CD4-positive, alpha-beta T cell treated with Interferon gamma for 1 hour (primary cell): ENCODE results near the gene TP53BP1.
"Not testable (repeated sequence)": the region's sequence is repeated elsewhere in the genome, so short reads cannot be mapped to it uniquely, and the experiment has no call there.

Experiments
- DNase-seq: peaks from one replicate; pipeline ENCODE4 v3.0.0-alpha.2; 2020

TP53BP1 gene

GRCh38 chr15:43410572-43411214 lies 82.3 kb downstream of the TP53BP1 start:
- DNase-seq = no peak

GRCh38 chr15:43408789-43409188 lies 84.2 kb downstream of the TP53BP1 start:
- DNase-seq = no peak

- DNase-seq = no peak
These were observed 86.1 kb downstream of the TP53BP1 start for GRCh38 chr15:43406808-43407207.

- no peak for DNase-seq
These were observed 86.8 kb downstream of the TP53BP1 start for GRCh38 chr15:43406189-43406588.

GRCh38 chr15:43404130-43404529 lies 88.8 kb downstream of the TP53BP1 start:
- no peak for DNase-seq

- DNase-seq = no peak
These were observed 89.3 kb downstream of the TP53BP1 start for GRCh38 chr15:43403616-43404015.

- no peak for DNase-seq
These were observed 90.7 kb downstream of the TP53BP1 start for GRCh38 chr15:43402255-43402654.

- not testable (repeated sequence) for DNase-seq
These were observed 99.4 kb downstream of the TP53BP1 start for GRCh38 chr15:43393592-43393991.

- DNase-seq = no peak
These were observed 102.2 kb downstream of the TP53BP1 start for GRCh38 chr15:43390723-43391122.

- no peak for DNase-seq
These were observed 109.9 kb downstream of the TP53BP1 start for GRCh38 chr15:43383070-43383469.

- DNase-seq = no peak
These were observed 110.6 kb downstream of the TP53BP1 start for GRCh38 chr15:43382310-43382709.

GRCh38 chr15:43378601-43379000 lies 114.4 kb downstream of the TP53BP1 start:
- no peak for DNase-seq

GRCh38 chr15:43376017-43376705 lies 116.8 kb downstream of the TP53BP1 start:
- DNase-seq = peak; percentile 13

- DNase-seq = peak; percentile 78
These were observed 121.7 kb downstream of the TP53BP1 start, which contains the start of the genes TUBGCP4 and ZSCAN29 for GRCh38 chr15:43370975-43371974. TUBGCP4 (plus strand) TSS chr15:43371101; CDS start chr15:43371355, 254 bp downstream. ZSCAN29 (minus strand) TSS chr15:43371043; CDS start chr15:43369913, 1,130 bp downstream.

GRCh38 chr15:43370310-43370974 lies 122.5 kb downstream of the TP53BP1 start:
- DNase-seq = no peak

- DNase-seq = no peak
These were observed 131.5 kb downstream of the TP53BP1 start for GRCh38 chr15:43361313-43361903.

- DNase-seq = no peak
These were observed 132.1 kb downstream of the TP53BP1 start for GRCh38 chr15:43360821-43361220.
